ENCODE results near the gene SLIT3.

SLIT3 gene

DNA sequence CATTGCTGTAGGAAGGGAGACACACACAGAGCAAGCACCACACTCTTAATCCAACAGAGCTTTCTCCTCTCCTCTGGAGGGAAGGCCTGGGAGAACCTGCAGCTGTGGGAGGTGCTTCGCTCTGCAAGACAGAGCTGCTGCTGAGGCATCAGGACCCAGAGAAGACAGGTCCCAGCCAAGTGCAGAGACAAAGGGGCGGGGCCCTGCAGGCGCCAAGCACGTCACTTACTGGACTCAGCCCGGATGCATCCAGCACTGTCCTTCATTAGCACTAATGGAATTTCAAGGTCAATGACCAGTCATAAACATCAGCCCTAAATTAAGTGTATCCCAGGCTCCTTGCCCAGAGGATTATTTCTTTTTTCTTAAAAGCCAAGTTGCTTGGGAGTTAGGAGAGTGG is 384.7 kb downstream of the SLIT3 start:
- H3K4me3 ChIP-seq (replicated peaks; ENCODE audit: low read depth, low read length) = no peak overlapping the region
- no peak for DNase-seq (ENCODE audit: low read depth)
- TF ChIP-seq, protein P1, sequence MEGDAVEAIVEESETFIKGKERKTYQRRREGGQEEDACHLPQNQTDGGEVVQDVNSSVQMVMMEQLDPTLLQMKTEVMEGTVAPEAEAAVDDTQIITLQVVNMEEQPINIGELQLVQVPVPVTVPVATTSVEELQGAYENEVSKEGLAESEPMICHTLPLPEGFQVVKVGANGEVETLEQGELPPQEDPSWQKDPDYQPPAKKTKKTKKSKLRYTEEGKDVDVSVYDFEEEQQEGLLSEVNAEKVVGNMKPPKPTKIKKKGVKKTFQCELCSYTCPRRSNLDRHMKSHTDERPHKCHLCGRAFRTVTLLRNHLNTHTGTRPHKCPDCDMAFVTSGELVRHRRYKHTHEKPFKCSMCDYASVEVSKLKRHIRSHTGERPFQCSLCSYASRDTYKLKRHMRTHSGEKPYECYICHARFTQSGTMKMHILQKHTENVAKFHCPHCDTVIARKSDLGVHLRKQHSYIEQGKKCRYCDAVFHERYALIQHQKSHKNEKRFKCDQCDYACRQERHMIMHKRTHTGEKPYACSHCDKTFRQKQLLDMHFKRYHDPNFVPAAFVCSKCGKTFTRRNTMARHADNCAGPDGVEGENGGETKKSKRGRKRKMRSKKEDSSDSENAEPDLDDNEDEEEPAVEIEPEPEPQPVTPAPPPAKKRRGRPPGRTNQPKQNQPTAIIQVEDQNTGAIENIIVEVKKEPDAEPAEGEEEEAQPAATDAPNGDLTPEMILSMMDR (IDR thresholded peaks at IDR 0.05; ENCODE audit: low read length, missing control alignments) = no peak

DNA sequence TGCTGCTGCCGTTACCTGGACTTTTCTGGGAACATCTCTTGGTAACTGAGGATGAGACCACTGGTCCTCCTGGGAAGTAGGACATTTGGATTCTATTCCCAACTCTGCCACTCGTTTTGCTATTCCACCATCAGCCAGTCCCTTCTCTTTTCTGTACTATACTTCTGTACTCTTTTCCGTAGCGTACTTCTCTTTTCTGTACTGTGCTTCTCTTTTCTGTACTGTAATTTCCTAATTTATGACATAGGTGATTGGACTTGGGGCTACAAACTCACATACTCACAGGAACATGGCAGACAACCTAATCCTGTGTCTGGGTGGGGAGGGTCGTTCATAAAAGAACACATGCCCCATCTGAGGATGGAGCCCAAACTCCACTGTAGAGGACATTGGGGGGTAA is 386.4 kb downstream of the SLIT3 start:
- H3K4me3 ChIP-seq (replicated peaks; ENCODE audit: low read depth, low read length) = no peak overlapping the region
- TF ChIP-seq, protein P1 (IDR thresholded peaks at IDR 0.05; ENCODE audit: low read length, missing control alignments) = no peak
- no peak for DNase-seq (ENCODE audit: low read depth)

DNA sequence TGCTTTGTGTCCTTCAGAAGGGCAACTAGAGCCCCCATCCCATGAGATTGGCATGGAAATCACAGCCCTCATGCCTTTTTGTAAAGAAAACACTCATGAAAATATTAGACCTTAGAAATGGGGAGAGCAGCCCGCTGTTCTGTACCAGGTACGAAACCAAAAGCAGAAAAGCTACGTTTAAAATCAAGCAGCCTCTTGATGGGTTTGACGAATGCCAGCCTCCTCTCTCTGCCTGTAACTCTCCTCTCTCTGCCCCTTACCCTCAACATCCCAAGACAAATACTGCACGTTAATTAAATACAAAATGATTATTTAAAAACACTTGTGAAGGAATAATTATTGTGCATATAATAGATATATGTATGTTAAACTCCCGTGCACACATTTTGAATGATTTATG is 390.1 kb downstream of the SLIT3 start:
- DNase-seq (ENCODE audit: low read depth) = no peak
- TF ChIP-seq, protein P1 (IDR thresholded peaks at IDR 0.05; ENCODE audit: low read length, missing control alignments) = no peak
- no peak overlapping the region for H3K4me3 ChIP-seq (replicated peaks; ENCODE audit: low read depth, low read length)

DNA sequence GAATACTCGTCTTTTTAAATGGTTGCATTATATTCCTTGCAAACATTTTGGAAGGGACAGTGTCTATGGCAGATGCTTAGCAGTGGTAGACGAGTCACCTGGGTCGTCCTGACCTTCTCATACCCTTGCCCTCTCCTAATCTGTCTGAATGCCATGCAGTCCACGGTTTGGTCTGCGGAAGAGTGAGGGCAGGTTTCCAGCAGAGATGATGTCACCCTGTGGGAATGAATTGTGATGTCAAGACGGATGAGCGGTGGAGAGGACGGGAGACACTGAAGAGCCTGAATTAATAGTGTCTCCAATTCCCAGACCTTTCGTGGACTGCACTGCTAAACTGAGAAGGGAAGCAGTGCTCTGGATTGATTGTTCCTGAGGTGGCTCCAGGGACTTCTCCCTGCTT is 392.7 kb downstream of the SLIT3 start:
- no peak overlapping the region for H3K4me3 ChIP-seq (replicated peaks; ENCODE audit: low read depth, low read length)
- peak; percentile 57 for DNase-seq (ENCODE audit: low read depth)
- TF ChIP-seq, protein P1 (IDR thresholded peaks at IDR 0.05; ENCODE audit: low read length, missing control alignments) = no peak

DNA sequence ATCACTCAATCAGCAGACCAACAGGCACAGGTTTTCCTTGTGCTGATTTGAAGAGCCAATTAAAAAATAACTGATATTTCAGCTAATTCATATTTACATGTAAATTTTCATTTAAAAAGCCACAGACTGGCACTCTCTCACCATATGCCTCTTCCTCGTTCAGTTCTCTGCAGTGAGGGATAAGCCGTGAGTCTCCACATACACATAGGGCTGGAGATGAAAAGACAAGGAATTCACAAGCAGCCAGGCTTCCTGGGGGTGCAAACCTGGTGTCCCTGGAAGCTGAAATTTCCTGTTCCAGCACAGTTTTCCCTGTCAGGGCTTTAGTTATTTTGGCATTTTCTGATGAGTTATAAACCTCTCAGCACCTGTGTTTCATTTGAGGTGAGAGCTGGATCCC is 397.9 kb downstream of the SLIT3 start:
- H3K4me3 ChIP-seq (replicated peaks; ENCODE audit: low read depth, low read length) = no peak overlapping the region
- no peak for DNase-seq (ENCODE audit: low read depth)
- TF ChIP-seq, protein P1 (IDR thresholded peaks at IDR 0.05; ENCODE audit: low read length, missing control alignments) = no peak

DNA sequence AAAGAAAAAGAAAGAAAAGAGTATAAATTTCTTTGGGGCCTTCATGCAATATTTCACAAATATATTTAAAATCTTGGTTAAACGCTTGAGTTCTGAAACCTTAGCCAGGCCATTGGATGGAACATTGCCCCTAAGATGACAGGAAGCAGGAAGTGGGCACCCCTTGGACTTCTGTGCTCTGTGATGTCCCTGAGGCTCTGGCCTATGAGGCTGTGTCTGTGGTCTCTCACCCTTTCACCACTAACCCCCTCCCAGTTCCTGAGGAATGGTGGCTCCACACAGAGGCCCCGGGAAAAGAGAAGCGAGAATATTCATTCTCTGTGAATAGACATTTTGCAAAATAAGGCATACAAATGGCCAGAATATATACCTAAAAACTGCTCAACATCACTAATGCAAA is 401.3 kb downstream of the SLIT3 start:
- DNase-seq (ENCODE audit: low read depth) = no peak
- TF ChIP-seq, protein P1 (IDR thresholded peaks at IDR 0.05; ENCODE audit: low read length, missing control alignments) = no peak
- no peak overlapping the region for H3K4me3 ChIP-seq (replicated peaks; ENCODE audit: low read depth, low read length)

DNA sequence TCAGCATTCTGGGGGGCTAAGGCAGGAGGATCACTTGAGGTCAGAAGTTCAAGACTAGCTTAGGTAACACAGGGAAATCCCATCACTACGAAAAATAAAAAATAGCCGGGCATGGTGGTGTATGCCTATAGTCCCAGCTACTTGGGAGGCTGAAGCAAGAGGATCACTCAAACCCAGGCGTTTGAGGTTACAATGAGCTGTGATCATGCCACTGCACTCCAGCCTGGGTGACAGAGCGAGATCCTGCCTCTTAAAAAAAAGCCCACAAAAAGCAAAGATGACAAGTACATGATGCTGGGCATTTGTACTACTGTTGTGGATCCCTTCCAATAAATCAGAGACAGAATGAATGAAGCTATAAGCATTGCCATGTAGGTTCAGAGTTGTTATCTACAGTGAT is 401.7 kb downstream of the SLIT3 start:
- TF ChIP-seq, protein P1 (IDR thresholded peaks at IDR 0.05; ENCODE audit: low read length, missing control alignments) = no peak
- H3K4me3 ChIP-seq (replicated peaks; ENCODE audit: low read depth, low read length) = no peak overlapping the region
- DNase-seq (ENCODE audit: low read depth) = no peak

All from fibroblast of pulmonary artery (primary cell).